Body of pancreas (tissue), 4 donors: ENCODE measurements around the gene ATF2.

Experiments used
- POLR2A ChIP-seq, 3 donors: fragments of 450-650 bp; IDR thresholded peaks; one replicate each; pipeline ENCODE4 v1.6.1; 2016; ENCODE audit warnings: antibody characterized with exemption in 3 of 3, mild to moderate bottlenecking in 2 of 3
- TF ChIP-seq, protein P1 (sequence below), 7 experiments: fragments of 450-650 bp in 4 of 7; fragments of 200-600 bp in 3 of 7; sonication (generic) in 3 of 7; IDR thresholded peaks; one replicate each; pipeline ENCODE4 v1.5.1; 2016 to 2019; ENCODE audit warnings: antibody characterized with exemption in 7 of 7

- TF ChIP-seq, protein P1, sequence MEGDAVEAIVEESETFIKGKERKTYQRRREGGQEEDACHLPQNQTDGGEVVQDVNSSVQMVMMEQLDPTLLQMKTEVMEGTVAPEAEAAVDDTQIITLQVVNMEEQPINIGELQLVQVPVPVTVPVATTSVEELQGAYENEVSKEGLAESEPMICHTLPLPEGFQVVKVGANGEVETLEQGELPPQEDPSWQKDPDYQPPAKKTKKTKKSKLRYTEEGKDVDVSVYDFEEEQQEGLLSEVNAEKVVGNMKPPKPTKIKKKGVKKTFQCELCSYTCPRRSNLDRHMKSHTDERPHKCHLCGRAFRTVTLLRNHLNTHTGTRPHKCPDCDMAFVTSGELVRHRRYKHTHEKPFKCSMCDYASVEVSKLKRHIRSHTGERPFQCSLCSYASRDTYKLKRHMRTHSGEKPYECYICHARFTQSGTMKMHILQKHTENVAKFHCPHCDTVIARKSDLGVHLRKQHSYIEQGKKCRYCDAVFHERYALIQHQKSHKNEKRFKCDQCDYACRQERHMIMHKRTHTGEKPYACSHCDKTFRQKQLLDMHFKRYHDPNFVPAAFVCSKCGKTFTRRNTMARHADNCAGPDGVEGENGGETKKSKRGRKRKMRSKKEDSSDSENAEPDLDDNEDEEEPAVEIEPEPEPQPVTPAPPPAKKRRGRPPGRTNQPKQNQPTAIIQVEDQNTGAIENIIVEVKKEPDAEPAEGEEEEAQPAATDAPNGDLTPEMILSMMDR (IDR thresholded peaks at IDR 0.05) = no peak
- no peak for TF ChIP-seq POLR2A (IDR thresholded peaks at IDR 0.05)
Measured at GRCh38 chr2:175207741-175208438, 39.9 kb upstream of the ATF2 start.
